Activated CD4-positive, alpha-beta T cell treated with anti-CD3 and anti-CD28 coated beads, Interleukin-2, amount 50 U/mL, for 4 hours (primary cell): ENCODE data around the gene SMOC2.
"Not testable (repeated sequence)": the region's sequence is repeated elsewhere in the genome, so short reads cannot be mapped to it uniquely, and the experiment has no call there.

Source experiments
- DNase-seq, 2 experiments: peaks; one replicate each; pipeline ENCODE4 v3.0.0-alpha.2; 2020

Gene SMOC2

DNA sequence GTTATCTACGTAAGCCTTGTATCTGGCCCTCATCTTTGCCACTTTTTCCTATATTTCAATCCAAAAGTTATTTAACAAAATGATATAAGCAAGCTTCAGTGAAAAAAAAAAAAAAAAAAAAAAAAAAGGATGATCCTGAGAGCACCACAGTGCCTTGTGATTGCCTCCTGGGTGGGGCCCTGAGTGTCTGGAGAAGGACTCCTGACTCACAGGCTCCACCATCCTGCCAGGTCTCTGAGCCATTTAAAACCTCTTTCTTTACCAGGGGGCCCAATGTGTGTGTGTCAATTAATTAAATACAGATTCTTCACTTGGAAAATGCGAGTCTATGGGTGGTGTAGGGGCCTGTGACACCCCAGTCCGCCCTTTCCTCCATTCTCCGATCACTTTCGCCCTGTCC lies 105.2 kb downstream of the SMOC2 start:
- DNase-seq, result no peak

GRCh38 chr6:168546730-168547129 lies 105.7 kb downstream of the SMOC2 start:
- DNase-seq, result no peak

- DNase-seq, result no peak
Measured at GRCh38 chr6:168550326-168550725, 109.3 kb downstream of the SMOC2 start.

- DNase-seq, result no peak
Measured at GRCh38 chr6:168554472-168554871, 113.5 kb downstream of the SMOC2 start.

DNA sequence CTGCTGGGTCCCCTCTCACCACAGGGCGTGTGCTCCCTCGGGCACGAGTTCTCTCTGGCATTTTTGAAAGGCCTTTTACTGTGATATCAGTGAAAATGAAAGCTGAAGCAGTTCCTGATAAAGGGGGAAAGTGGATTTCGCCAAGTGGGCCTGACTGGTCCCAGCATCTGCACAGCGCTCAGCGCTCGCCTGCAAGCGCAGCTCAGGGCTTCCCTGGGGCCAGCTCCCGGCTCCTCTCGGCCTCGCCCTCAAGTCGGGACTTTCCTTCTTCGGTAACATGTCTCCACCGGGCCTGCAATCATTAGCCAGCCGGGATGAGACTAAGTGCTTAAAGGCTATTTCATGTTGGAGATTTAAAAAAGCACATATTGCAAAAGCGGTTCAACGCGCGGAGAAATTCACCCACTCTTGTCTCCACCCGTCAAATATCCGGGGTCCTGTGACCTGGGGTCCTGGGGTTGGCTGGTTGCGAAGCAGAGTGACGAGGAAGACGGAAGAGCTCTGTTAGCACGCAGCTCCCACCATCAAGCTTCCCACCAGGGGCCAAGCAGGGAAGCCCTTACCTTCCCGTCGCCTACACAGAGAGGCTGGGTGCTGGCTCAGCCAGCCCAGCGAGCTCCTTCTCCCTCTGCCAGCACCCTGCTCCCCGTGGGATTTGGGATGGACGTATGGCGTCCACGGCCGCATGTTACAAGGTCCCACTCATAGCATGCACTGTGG lies 114.1 kb downstream of the SMOC2 start:
- no peak for DNase-seq

DNA sequence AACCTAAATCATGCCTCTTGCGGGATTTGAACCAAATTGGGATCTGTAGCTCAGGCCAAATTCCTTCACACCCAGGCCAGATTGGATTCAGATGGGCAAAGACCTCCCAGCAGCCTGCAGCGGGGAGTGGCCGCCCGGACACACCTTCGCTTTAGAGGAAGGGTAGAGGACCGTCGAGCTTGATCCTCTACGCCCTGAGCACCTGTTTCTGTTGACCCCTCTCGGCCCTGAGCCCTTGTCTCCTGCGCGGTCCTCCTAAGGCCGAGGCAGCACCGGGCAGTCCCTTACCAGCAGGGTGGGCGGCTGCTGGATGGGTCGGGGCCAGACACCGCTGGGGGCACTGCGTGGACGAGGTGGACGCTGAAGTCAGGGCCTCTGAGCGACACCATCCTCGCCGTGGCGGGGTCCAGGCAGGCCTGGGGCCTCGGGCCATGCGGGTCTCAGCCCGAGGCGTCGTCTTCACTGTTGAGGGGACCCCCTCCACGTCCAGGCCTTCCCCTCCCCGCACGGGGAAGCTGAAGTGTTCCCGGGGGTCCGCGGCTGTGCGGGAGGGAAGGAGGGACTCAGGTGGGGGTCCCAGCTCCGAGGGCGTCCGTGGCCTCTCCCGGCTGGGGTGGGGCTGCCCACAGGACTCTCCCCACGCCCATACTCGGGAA lies 114.8 kb downstream of the SMOC2 start:
- DNase-seq, result no peak

- DNase-seq, result no peak
Measured at GRCh38 chr6:168557512-168557911, 116.5 kb downstream of the SMOC2 start.

DNA sequence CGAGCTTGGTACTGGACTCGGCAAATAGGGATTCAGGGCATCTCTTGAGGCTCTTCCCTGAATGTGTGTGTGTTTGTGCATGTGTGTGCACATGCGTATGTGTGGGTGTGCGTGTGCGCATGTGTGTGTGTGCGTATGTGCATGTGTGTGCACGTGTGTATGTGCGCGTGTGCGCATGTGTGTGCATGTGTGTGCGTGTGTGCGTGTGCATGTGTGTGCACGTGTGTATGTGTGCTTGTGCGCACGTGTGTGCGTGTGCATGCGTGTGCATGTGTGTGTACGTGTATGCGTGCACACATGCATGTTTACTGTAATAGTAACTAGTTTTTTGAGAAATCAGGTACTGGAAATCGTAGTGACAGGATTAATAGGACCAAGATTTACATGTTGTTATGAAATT lies 117.7 kb downstream of the SMOC2 start:
- no peak for DNase-seq

- no peak for DNase-seq
Measured at GRCh38 chr6:168559574-168560098, 118.7 kb downstream of the SMOC2 start.

- DNase-seq, result no peak
Measured at GRCh38 chr6:168560126-168560525, 119.1 kb downstream of the SMOC2 start.

- no peak for DNase-seq
Measured at GRCh38 chr6:168562576-168563151, 121.7 kb downstream of the SMOC2 start.

GRCh38 chr6:168563656-168564055 lies 122.7 kb downstream of the SMOC2 start:
- DNase-seq, result no peak

DNA sequence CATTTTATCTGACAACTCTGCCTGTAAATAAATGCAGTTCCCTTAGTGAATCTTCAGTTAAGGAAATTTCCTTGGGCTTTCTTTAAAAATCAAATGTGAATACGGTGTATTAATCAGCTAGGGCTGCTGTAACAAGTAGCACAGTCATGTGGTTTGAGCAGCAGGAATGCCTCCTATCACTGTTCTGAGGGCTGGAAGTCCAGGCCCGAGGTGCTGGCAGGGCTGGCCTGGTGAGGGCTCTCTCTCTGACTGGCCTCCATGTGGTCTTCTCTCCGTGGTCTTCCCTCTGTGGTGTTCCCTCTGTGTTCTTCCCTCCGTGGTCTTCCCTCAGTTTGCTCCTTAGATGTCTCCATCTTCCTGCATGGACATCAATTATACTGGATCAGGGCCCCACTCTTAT lies 124.1 kb downstream of the SMOC2 start:
- no peak for DNase-seq

DNA sequence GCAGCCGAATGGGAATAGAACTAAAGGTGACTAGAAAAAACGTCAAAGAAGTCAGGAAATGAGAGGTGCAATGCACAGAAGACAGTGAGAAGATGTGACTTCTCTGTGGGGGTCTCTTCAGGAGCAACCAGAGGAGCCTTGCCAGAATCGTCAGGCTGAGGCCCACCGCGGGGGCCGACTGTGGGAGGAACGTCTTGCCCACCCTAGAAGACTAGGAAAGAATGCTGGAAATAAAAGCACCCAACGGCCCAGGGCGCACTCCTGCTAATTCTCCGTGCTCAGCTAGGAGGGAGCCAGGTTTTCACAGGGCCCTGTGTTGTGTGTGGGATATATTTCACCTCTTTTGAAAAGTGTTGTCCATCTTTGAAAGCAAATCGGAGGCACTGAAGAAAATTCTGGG lies 129.2 kb downstream of the SMOC2 start:
- DNase-seq, result no peak

DNA sequence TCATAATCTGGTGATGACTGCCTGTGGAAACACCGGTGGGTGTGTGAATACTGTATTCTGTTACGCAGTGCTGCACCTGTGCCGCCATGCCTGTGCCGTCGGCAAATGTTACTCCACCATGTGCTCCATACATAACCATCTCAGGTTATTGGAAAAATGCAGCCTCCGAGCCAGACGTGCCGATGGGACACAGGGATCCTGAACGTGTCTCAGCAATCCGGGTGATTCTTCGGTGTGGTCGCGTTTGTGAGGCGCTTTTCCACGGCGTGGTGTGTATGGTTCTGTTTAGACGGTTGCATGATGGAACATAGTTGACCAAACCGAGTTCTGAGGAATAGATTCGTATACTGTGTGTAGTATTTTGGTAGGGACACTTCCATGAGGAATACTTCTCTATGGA lies 130.3 kb downstream of the SMOC2 start:
- no peak for DNase-seq

DNA sequence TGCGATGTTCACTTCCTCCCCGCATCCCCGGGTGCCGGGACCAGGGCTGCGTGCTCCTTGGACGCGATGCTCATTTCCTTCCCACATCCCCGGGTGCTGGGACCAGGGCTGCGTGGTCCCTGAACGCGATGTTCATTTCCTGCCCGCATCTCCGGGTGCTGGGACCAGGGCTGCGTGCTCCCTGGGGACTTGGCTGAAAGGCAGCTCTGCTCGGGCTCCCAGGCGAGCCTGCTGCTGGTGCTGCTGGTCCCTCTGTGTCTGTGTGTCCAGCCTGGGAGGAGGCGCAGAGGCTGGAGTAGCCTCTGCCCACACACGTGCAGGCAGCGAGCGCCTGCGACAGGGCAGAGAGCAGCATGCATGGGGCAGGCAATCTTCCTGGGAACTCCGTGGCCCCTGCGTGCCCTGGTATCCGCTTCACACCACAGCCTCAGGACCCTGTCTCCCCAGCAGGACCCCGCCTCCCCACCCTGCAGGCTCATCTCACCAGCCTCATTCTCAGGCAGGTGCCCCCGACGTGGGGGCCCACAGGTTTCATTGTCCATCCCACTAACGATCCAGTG lies 132.4 kb downstream of the SMOC2 start:
- not testable (repeated sequence) for DNase-seq

DNA sequence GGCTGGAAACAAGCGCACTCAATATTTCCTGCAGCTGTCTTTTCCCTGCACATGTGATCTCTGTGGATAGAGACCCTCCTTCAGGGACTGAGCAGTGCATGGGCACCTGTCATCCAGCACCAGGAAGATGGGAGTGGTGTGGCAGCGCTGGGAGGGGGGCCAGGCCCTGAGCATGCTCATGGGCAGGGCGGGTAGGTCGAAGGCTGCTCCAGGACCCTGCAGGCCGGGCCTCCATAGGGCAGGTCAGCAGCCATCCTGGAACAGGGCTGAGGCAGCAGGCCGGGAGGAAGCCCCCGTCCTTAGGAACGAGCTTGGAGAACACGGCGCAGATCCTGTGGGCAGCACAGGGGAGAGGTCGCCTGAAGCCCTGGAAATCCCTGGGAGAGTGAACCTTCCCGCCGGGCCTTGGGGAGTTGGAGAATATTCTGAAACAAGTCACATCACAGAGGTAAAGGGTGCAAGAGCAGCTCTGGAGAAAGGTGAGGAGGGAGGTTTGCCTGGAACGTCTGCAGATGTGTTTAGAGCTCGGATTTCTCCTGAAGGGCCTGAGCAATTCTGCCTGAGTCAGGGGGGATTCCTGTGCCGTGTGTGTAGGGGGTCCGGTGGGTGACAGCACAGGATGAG lies 133.2 kb downstream of the SMOC2 start:
- DNase-seq, result no peak

DNA sequence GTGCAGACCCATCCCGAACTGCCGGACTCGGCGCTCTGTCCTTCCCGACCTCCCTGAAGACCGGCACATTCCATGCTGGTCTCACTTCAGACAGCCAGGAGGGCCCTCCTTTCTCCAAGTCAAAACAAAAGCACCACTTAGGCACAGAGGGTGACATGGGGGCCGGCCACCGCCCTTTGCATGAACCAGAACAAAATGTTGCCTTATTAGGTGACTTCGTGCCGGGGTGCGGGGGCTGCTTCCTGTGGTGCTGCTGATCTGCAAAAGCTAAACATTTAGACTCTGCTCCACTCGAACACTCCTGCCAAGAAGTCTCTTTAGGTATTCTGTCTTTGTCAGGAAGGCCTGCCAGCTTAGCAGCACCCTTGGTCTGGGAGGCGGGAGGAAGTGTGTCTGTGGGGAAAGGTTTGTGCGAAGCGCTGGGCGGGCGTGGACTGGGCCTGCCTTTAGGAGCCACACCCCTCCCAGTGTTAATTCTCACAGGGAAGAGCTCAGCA lies 133.8 kb downstream of the SMOC2 start:
- DNase-seq, result no peak

DNA sequence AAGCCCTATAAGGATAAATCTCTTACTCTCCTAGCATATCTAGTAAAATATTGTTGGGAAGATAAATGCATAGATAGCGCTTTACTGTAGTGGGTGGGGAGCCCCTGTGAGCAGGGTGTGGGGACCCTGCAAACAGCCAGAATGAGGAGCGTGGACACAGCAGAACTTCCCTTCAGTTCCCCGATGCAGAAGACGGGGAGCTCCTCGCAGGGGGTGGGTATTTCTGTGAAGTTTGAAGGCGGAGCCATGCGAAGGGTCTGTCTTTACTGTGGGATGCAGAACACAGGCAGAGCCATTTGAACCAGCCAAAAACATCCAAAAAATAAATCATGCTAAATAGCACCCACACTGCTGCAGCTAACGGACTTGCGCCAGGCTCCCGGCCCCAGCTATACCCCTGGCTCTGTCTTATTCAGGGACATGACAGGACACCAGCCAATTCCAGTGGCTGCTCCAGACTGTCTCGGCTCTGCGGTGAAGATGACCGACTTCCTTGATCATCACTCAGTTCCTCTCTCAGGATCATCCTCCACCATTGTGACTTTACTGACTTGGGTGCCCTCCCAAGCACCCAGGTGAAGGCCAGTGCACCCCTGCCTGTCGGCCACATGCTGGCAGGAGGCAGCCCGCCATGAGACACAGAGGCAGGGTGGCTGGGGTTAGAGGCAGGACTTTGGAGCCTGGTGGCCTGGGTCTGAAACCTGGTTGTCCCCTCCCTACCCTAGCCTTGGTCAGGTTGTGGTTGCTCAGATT lies 134.5 kb downstream of the SMOC2 start:
- no peak for DNase-seq

DNA sequence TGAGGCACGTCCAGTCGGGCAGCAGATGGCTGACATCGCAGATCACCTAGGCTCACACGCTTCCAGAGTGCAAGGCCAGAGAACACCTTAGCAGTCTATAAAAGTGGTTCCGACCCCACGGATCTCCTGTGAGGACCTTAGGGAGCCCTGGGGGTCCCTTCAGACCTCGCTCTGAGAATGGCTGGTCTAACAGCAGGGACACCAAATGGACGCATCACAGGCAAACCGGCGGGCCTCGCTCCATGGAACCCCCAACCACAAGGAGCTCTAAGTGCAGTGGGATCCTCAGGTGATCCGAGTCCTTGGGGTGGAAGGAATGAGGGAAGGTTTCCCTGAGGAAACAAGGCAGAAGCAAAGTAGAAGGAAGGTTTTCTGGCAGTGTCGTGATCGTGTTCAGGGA lies 135.4 kb downstream of the SMOC2 start:
- no peak for DNase-seq

DNA sequence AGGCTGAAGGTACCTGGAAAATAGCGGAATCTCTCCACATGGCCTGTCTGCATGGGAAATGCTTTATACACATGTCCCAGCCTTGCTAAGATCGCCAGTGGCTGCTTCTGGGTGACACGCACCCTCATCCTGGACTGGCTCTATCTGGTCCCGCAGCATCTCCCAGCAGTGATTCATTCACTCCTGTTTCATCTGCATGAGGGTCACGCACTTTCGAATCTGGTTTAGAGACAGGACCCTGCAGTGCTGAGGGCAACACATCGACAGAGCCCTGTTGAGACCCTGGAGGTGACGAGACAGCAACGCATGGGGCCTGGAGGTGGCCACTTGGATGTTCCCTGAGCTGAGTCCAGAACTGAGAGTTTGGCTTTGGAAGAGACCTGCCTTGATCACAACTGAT lies 136.5 kb downstream of the SMOC2 start:
- DNase-seq, result no peak

- no peak for DNase-seq
Measured at GRCh38 chr6:168578036-168578435, 137.1 kb downstream of the SMOC2 start.
